Esophagus muscularis mucosa (tissue), 3 donors: Measurements from ENCODE around the gene NUFIP1.

Experiments
- CTCF ChIP-seq, 3 experiments: fragments of 200-600 bp in 2 of 3; fragments of 450-650 bp in 1 of 3; sonication (generic) in 2 of 3; IDR thresholded peaks; one replicate each; pipeline ENCODE4 v1.5.1; 2017 to 2019; ENCODE audit warnings: antibody characterized with exemption in 3 of 3, mild to moderate bottlenecking in 2 of 3, moderate library complexity in 1 of 3
- POLR2A ChIP-seq: fragments of 450-650 bp; IDR thresholded peaks from one replicate; pipeline ENCODE4 v1.6.1; 2017; ENCODE audit warnings: antibody characterized with exemption, moderate library complexity, mild to moderate bottlenecking, low read depth
- POLR2AphosphoS5 ChIP-seq, 2 donors: sonication (generic); formaldehyde crosslinking; IDR thresholded peaks; one replicate each; pipeline ENCODE4 v1.6.1; 2017; ENCODE audit warnings: antibody characterized with exemption in 2 of 2

- TF ChIP-seq POLR2A (no peak), POLR2AphosphoS5 (IDR thresholded peaks at IDR 0.05) (no peak), CTCF (IDR thresholded peaks at IDR 0.05) (no peak)
Measured at GRCh38 chr13:44954224-44954623, 35.0 kb downstream of the NUFIP1 start.
